ENCODE data around the gene NEMP1. TPM values are rescaled to one million over a fixed set of nuclear protein-coding genes. Genes with fewer than 3 reads are reported as not detected.

NEMP1 gene
- total and polyA plus RNA-seq, 2 of the 8 experiments (the other 6 are each of a cell fraction or from before 2014, with no cell fraction given): 30.1 to 43.2 TPM

- H3K79me2 ChIP-seq (ENCODE audit: control insufficient read depth in 1 of 2, insufficient read depth in 2 of 2, low read length in 2 of 2): no peaks in the 10 kb centered on the region
- CTCF ChIA-PET (ENCODE audit: partially characterized antibody): interaction anchor here (0.6 to 5.0 kb wide), 10 partner anchors 8 to 694 kb away, joined by 3 to 25 read pairs (median 4); no protein-coding TSS in a partner anchor
- H3K4me3 ChIP-seq (ENCODE audit: extremely low read depth in 1 of 4, insufficient read depth in 2 of 4, low read depth in 3 of 4, low read length in 4 of 4): no peak overlapping the region
- no peak overlapping the region for H3K23ac ChIP-seq (ENCODE audit: insufficient read length)
- H3K14ac ChIP-seq (ENCODE audit: insufficient read length): no peak overlapping the region
- no peak overlapping the region for H4K5ac ChIP-seq (ENCODE audit: insufficient read length, low read depth, low read length)
- DNase-seq (ENCODE audit: low read depth in 1 of 2, low spot score in 2 of 2) (no peak), FAIRE-seq (no peak)
- H3K27me3 ChIP-seq (replicated peaks in 1 of 4; ENCODE audit: control insufficient read depth in 3 of 4, extremely low read depth in 1 of 4, insufficient read depth in 3 of 4, low read length in 3 of 4): peaks cover 0 to 3% (median 0%) of the 10 kb centered on the region in 4 experiments; a peak in 1 of 7 replicates
- no peak overlapping the region for H3K4me2 ChIP-seq (ENCODE audit: insufficient read depth in 1 of 2, low read depth in 2 of 2, low read length in 2 of 2)
- no peak overlapping the region for H3K18ac ChIP-seq (ENCODE audit: extremely low read depth, low read length)
- no peak overlapping the region for H2BK20ac ChIP-seq (ENCODE audit: low read length)
- H2BK5ac ChIP-seq (ENCODE audit: low read depth, low read length): no peak overlapping the region
- H3K4ac ChIP-seq (replicated peaks; ENCODE audit: insufficient read length, low read depth, low read length): no peak overlapping the region
- no peak overlapping the region for H3K27ac ChIP-seq (ENCODE audit: low read depth, low read length)
- H2AFZ ChIP-seq (ENCODE audit: low read length): no peak overlapping the region
- no peak overlapping the region for H3K56ac ChIP-seq (replicated peaks; ENCODE audit: insufficient read length, low read depth, low read length)
- POLR2A ChIA-PET (ENCODE audit: partially characterized antibody): interaction anchor here (1.3 to 1.4 kb wide), 2 partner anchors 10 to 36 kb away, joined by 3 read pairs; no protein-coding TSS in a partner anchor
- H2AK5ac ChIP-seq (ENCODE audit: low read depth, low read length): no peak overlapping the region
- H3K9ac ChIP-seq (replicated peaks in 1 of 4; ENCODE audit: extremely low read depth in 1 of 4, low read depth in 3 of 4, low read length in 3 of 4): no peak overlapping the region
- no peak overlapping the region for H4K91ac ChIP-seq (replicated peaks; ENCODE audit: insufficient read length, low read length)
- H2BK15ac ChIP-seq (ENCODE audit: low read length): no peak overlapping the region
- peaks cover 0 to 8% (median 3%) of the 10 kb centered on the region in 4 experiments; a peak in 5 of 7 replicates for H3K4me1 ChIP-seq (replicated peaks in 1 of 4; ENCODE audit: control insufficient read depth in 3 of 4, insufficient read depth in 4 of 4, low read length in 3 of 4)
- no peaks in the 10 kb centered on the region for H3K36me3 ChIP-seq (ENCODE audit: control insufficient read depth in 2 of 4, insufficient read depth in 4 of 4, low read length in 3 of 4)
- no peak for TF ChIP-seq YY1 (IDR thresholded peaks at IDR 0.05; ENCODE audit: low read depth, low read length)
- no peak for TF ChIP-seq SP4 (IDR thresholded peaks at IDR 0.05; ENCODE audit: low read length)
- no peak for TF ChIP-seq HDAC2 (IDR thresholded peaks at IDR 0.05; ENCODE audit: borderline replicate concordance in 1 of 2, low read depth in 2 of 2, low read length in 2 of 2)
- TF ChIP-seq KDM1A (IDR thresholded peaks at IDR 0.05; ENCODE audit: borderline replicate concordance, low read length): no peak
- TF ChIP-seq SRF (IDR thresholded peaks at IDR 0.05; ENCODE audit: low read depth, low read length): no peak
- TF ChIP-seq EP300 (IDR thresholded peaks at IDR 0.05; ENCODE audit: borderline replicate concordance in 1 of 2, low read depth in 2 of 2, low read length in 2 of 2): no peak
- no peak for TF ChIP-seq KDM5A (IDR thresholded peaks at IDR 0.05; ENCODE audit: low read length)
- no peak for TF ChIP-seq CHD2 (IDR thresholded peaks at IDR 0.05; ENCODE audit: low read length)
- TF ChIP-seq POLR2A (IDR thresholded peaks at IDR 0.05; ENCODE audit: control extremely low read depth in 1 of 2, low read depth in 2 of 2, low read length in 2 of 2): no peak
- TF ChIP-seq RXRA (IDR thresholded peaks at IDR 0.05; ENCODE audit: insufficient read depth, low read depth, low read length): no peak
- no peak for TF ChIP-seq JUN (IDR thresholded peaks at IDR 0.05; ENCODE audit: low read depth, low read length)
- H2BK12ac ChIP-seq (ENCODE audit: low read depth, low read length): no peak overlapping the region
- H3K9me3 ChIP-seq (ENCODE audit: insufficient read depth in 2 of 2, low read depth in 1 of 2, low read length in 1 of 2): no peaks in the 10 kb centered on the region
- H2BK120ac ChIP-seq (replicated peaks; ENCODE audit: low read depth, low read length): no peak overlapping the region
- no peaks in the 10 kb centered on the region for H3K79me1 ChIP-seq (ENCODE audit: low read depth, low read length)
- WGBS, 2 experiments (ENCODE audit: extremely low coverage in 1 of 2, insufficient coverage in 1 of 2, insufficient read length in 1 of 2, insufficient replicate concordance in 2 of 2, low coverage in 1 of 2, low lambda C conversion rate in 2 of 2, missing lambda C conversion rate in 1 of 2): 95% methylated on average over 7 of the region's 7 CpGs; no CpG with 5 or more reads in 1 of the 2 experiments
- no peak overlapping the region; the same call in 1 of the 2 replicates for H4K8ac ChIP-seq (ENCODE audit: extremely low read depth, insufficient read depth, low read length)
- H3K23me2 ChIP-seq (ENCODE audit: low read depth, low read length): no peaks in the 10 kb centered on the region; the same call in 1 of the 2 replicates
- H4K20me1 ChIP-seq (replicated peaks in 1 of 2; ENCODE audit: control insufficient read depth in 1 of 2, insufficient read depth in 2 of 2, low read length in 2 of 2): no peaks in the 10 kb centered on the region
Observed at GRCh38 chr12:57029457-57029856, 49.1 kb downstream of the NEMP1 start.
